HG03442 (cell line): ENCODE results near the gene RXRG.

Experiments used
- ATAC-seq: cut with Tn5 transposase; IDR thresholded peaks from one replicate; pipeline ENCODE4 v1.9.1; 2021; ENCODE audit warnings: mild to moderate bottlenecking, moderate library complexity; ENCODE audit not compliant: unreplicated experiment

The RXRG gene

GRCh38 chr1:165452336-165453130 lies 7.6 kb upstream of the RXRG start:
- ATAC-seq, result no peak

- no peak for ATAC-seq
Measured at GRCh38 chr1:165451691-165452090, 6.8 kb upstream of the RXRG start.

- ATAC-seq, result no peak
Measured at GRCh38 chr1:165449131-165449530, 4.2 kb upstream of the RXRG start.

- ATAC-seq, result no peak
Measured at GRCh38 chr1:165445388-165445787, 462 bp upstream of the RXRG start.

GRCh38 chr1:165443539-165444311 lies 1.2 kb downstream of the RXRG start:
- no peak for ATAC-seq

GRCh38 chr1:165442653-165443052 lies 2.3 kb downstream of the RXRG start:
- ATAC-seq, result no peak

GRCh38 chr1:165442053-165442452 lies 2.9 kb downstream of the RXRG start:
- no peak for ATAC-seq

GRCh38 chr1:165441166-165441880 lies 3.6 kb downstream of the RXRG start:
- no peak for ATAC-seq

- no peak for ATAC-seq
Measured at GRCh38 chr1:165439330-165439729, 5.6 kb downstream of the RXRG start.

- ATAC-seq, result no peak
Measured at GRCh38 chr1:165436994-165437393, 7.9 kb downstream of the RXRG start.

- no peak for ATAC-seq
Measured at GRCh38 chr1:165435801-165436200, 9.1 kb downstream of the RXRG start.

- no peak for ATAC-seq
Measured at GRCh38 chr1:165434281-165434680, 10.6 kb downstream of the RXRG start.

GRCh38 chr1:165431079-165431478 lies 13.8 kb downstream of the RXRG start:
- ATAC-seq, result peak; percentile 82

GRCh38 chr1:165426745-165427144 lies 18.2 kb downstream of the RXRG start:
- ATAC-seq, result no peak

- no peak for ATAC-seq
Measured at GRCh38 chr1:165425621-165426020, 19.3 kb downstream of the RXRG start.

- ATAC-seq, result peak; percentile 66
Measured at GRCh38 chr1:165424454-165425216, 20.3 kb downstream of the RXRG start.

- ATAC-seq, result no peak
Measured at GRCh38 chr1:165423136-165423535, 21.8 kb downstream of the RXRG start.

GRCh38 chr1:165420655-165421054 lies 24.3 kb downstream of the RXRG start:
- ATAC-seq, result no peak

- ATAC-seq, result no peak
Measured at GRCh38 chr1:165419839-165420238, 25.1 kb downstream of the RXRG start.

- no peak for ATAC-seq
Measured at GRCh38 chr1:165418195-165418594, 26.7 kb downstream of the RXRG start.

- ATAC-seq, result no peak
Measured at GRCh38 chr1:165416876-165417275, 28.1 kb downstream of the RXRG start.
